ENCODE measurements around the gene POLR2C. TPM values are rescaled to one million over a fixed set of nuclear protein-coding genes. Genes with fewer than 3 reads are reported as not detected.

POLR2C gene
- total RNA-seq, 1 experiment from 2014 or later: 69.4 TPM

DNA sequence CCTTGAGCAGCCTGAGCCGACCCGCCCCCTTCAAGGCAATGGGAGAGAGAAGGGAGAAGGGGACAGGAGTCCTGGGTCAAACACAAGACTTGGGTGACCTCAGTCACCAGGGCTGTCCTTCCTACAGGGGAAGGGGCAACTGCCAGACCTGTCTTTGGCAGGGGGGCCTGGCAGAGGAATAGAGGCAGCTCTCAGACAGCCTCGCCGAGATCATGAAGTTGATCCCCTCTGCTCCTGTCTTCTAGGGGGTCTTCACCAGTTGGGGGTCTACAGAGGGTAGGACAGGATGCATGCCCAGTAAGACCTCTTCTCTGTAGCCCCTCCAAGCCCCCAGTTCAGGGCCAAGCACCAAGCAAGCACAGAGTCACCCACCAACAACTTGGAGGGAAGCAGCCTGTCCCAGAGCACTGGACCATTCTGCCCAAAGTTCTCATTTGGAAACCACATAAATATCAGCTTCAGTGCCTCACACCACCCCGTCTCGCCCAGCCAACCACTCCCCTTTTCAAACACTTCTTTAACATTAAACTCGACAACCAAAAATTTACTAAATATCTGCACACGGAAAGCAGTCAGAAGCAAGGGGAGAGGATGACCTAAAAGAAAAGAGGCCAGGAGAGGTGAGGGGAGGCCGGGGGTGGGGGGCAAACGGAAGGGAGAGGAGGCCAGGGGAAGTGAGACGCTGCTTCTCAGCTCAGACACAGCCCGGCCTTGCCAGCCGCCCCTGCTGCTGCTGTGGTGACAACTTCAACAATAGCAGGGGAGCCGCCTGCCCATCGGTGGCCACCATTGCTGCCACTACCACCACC lies 16.1 kb downstream of the POLR2C start:
- DNase-seq: no peak
- CTCF ChIA-PET: interaction anchor here (0.6 to 1.7 kb wide), 2 partner anchors 16 to 411 kb away, joined by 4 to 5 read pairs; partner anchors contain the start of gene POLR2C
- H3K4me3 Mint-ChIP-seq (ENCODE audit: low read depth, unreplicated experiment): no peak overlapping the region
- no TSS peak for BruUV-seq (replicated peaks)
- peaks cover 24% of the 10 kb centered on the region for H3K4me1 Mint-ChIP-seq (ENCODE audit: low read depth, unreplicated experiment)
- TF ChIP-seq, protein P1, sequence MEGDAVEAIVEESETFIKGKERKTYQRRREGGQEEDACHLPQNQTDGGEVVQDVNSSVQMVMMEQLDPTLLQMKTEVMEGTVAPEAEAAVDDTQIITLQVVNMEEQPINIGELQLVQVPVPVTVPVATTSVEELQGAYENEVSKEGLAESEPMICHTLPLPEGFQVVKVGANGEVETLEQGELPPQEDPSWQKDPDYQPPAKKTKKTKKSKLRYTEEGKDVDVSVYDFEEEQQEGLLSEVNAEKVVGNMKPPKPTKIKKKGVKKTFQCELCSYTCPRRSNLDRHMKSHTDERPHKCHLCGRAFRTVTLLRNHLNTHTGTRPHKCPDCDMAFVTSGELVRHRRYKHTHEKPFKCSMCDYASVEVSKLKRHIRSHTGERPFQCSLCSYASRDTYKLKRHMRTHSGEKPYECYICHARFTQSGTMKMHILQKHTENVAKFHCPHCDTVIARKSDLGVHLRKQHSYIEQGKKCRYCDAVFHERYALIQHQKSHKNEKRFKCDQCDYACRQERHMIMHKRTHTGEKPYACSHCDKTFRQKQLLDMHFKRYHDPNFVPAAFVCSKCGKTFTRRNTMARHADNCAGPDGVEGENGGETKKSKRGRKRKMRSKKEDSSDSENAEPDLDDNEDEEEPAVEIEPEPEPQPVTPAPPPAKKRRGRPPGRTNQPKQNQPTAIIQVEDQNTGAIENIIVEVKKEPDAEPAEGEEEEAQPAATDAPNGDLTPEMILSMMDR (IDR thresholded peaks at IDR 0.05; ENCODE audit: unreplicated experiment): no peak
- no peaks in the 10 kb centered on the region for H3K9me3 Mint-ChIP-seq (ENCODE audit: low read depth, unreplicated experiment)
- H3K27ac Mint-ChIP-seq (ENCODE audit: unreplicated experiment): peak overlapping the region; percentile 42
- H3K36me3 Mint-ChIP-seq (ENCODE audit: insufficient read depth, unreplicated experiment): peaks cover 5% of the 10 kb centered on the region
- H3K27me3 Mint-ChIP-seq (ENCODE audit: unreplicated experiment): no peaks in the 10 kb centered on the region
- intact Hi-C loops (cut with micrococcal nuclease; ENCODE audit: unreplicated experiment): no loop called here

DNA sequence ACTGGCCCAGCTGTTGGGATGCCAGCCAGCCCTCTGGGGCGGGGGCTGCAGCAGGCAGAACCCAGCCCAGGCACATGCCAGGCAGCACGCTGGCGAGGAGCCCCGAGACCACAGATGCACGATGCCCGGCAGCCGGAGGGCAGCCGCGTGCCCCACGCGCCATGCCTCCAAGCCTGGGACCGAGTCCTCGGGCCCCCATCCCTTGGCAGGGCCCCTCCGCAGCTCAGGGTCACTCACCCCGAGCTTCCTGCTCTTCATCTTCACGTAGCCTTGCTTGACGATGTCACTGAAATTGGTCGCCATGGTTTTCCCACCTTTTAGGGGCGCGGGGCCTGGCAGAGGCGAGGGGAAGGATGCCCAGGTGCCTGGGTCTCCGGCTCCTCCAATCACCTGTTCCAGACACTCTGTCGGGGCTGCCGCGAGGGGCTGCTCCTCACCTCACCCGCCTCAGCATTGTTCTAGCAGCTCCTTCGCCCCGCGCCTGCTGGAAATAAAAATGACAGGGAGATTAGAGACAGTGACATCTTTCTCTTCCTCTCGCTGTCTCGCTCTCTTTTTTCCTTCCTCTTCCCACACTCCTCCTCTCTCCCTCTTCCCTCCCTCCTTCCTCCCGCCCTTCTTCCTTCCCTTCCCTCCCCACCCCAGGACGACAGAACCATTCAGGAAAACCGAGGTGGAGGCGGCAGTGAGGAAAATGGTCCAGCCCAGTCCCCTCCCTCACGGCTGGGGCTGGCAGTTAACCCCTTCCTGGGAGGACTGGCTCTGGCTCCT lies 16.9 kb downstream of the POLR2C start:
- intact Hi-C loops (cut with micrococcal nuclease; ENCODE audit: unreplicated experiment): no loop called here
- peak overlapping the region; percentile 60 for H3K4me3 Mint-ChIP-seq (ENCODE audit: low read depth, unreplicated experiment)
- H3K27me3 Mint-ChIP-seq (ENCODE audit: unreplicated experiment): no peaks in the 10 kb centered on the region
- peak overlapping the region; percentile 58 for H3K27ac Mint-ChIP-seq (ENCODE audit: unreplicated experiment)
- H3K36me3 Mint-ChIP-seq (ENCODE audit: insufficient read depth, unreplicated experiment): peaks cover 5% of the 10 kb centered on the region
- H3K9me3 Mint-ChIP-seq (ENCODE audit: low read depth, unreplicated experiment): no peaks in the 10 kb centered on the region
- DNase-seq: no peak
- no TSS peak for BruUV-seq (replicated peaks)
- CTCF ChIA-PET: interaction anchor here (0.6 to 1.7 kb wide), 4 partner anchors 17 to 411 kb away, joined by 3 to 5 read pairs (median 4); partner anchors contain the start of genes CIAPIN1, COQ9 and POLR2C
- peaks cover 24% of the 10 kb centered on the region for H3K4me1 Mint-ChIP-seq (ENCODE audit: low read depth, unreplicated experiment)
- TF ChIP-seq, protein P1 (IDR thresholded peaks at IDR 0.05; ENCODE audit: unreplicated experiment): no peak

DNA sequence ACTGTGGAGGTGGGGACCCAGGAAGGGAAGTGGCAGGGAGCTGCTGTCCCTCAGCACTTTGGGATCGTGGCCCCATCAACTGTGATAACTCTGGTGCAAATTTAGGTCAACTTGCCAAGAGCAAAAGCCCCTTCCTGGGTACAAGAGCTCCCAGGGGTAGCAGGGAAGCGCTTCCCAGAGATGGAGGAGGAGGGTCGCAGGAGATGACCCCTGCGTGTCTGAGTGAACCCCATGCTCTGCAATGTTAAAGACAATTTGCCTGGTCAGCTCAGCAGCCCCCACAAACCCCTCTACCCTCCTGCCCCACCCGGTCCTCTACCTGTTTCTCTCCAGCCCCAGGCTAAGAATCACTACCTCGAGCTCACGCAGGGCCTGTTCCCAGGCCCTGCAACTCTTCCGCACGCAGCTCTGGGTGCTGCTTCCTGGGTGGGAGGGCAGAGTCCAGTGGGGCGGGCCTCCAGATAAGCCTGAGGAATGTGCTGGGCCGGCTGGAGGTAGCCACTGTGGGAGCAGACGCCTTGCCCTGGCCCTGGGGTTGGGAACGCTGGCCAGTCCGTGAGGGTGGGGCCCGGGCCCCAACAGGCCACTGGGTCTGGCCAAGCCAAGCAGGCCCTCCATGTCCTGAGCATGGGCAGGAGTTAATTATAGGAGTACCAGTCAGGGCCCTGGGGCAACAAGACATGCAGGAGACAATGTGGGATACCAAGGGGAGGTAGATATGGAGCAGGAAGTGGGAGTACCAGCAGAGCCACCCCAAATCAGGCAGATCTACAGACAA lies 17.7 kb downstream of the POLR2C start:
- TF ChIP-seq, protein P1 (IDR thresholded peaks at IDR 0.05; ENCODE audit: unreplicated experiment): no peak
- intact Hi-C loops (cut with micrococcal nuclease; ENCODE audit: unreplicated experiment): no loop called here
- CTCF ChIA-PET: interaction anchor here (0.6 to 1.7 kb wide), 4 partner anchors 18 to 50 kb away, joined by 3 to 5 read pairs (median 3); partner anchors contain the start of genes CIAPIN1, COQ9 and POLR2C
- Mint-ChIP-seq H3K9me3 (ENCODE audit: low read depth, unreplicated experiment) (no peaks in the 10 kb centered on the region), H3K36me3 (ENCODE audit: insufficient read depth, unreplicated experiment) (peaks cover 5% of the 10 kb centered on the region), H3K4me3 (ENCODE audit: low read depth, unreplicated experiment) (peak overlapping the region; percentile 60), H3K27ac (ENCODE audit: unreplicated experiment) (peak overlapping the region; percentile 58), H3K27me3 (ENCODE audit: unreplicated experiment) (no peaks in the 10 kb centered on the region), H3K4me1 (ENCODE audit: low read depth, unreplicated experiment) (peaks cover 30% of the 10 kb centered on the region)
- DNase-seq: peak; percentile 88
- BruUV-seq (replicated peaks): no TSS peak

DNA sequence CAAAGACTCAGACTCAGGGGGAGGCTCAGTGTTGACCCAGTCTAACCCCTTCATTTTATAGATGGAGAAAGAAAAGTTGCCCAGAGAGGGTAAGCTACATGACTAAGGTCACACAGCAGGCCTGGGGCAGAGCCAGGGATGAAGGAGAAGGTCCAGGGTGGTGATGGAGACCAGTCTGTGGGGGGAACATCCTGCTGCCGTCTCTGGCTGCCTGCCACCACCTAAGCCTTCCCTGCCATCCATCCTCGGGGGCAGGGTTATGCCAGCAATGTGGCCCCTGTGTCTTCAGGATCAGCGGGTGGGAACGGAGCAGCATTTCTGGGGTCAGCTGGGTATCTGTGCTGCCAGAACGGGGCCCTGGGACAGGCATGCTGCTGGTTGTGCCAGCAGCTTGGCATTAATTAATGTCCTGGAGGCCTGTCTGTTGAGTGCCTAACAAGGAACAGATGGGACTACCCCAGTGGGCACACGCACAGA lies 18.3 kb downstream of the POLR2C start:
- Mint-ChIP-seq H3K4me3 (ENCODE audit: low read depth, unreplicated experiment) (peak overlapping the region; percentile 60), H3K27ac (ENCODE audit: unreplicated experiment) (peak overlapping the region; percentile 58), H3K4me1 (ENCODE audit: low read depth, unreplicated experiment) (peaks cover 30% of the 10 kb centered on the region), H3K36me3 (ENCODE audit: insufficient read depth, unreplicated experiment) (peaks cover 10% of the 10 kb centered on the region), H3K9me3 (ENCODE audit: low read depth, unreplicated experiment) (no peaks in the 10 kb centered on the region), H3K27me3 (ENCODE audit: unreplicated experiment) (no peaks in the 10 kb centered on the region)
- BruUV-seq (replicated peaks): no TSS peak
- intact Hi-C loops (cut with micrococcal nuclease; ENCODE audit: unreplicated experiment): no loop called here
- CTCF ChIA-PET: interaction anchor here (0.7 to 1.7 kb wide), 2 partner anchors 18 to 42 kb away, joined by 3 to 5 read pairs; partner anchors contain the start of gene POLR2C
- DNase-seq: no peak
- TF ChIP-seq, protein P1 (IDR thresholded peaks at IDR 0.05; ENCODE audit: unreplicated experiment): no peak
